SK-N-SH treated with all-trans-retinoic acid at 6 μM for 48 hours (cell line): ENCODE measurements around the gene SEMA7A.

Source experiments
- ARNTL ChIP-seq: fragments of 450-650 bp; formaldehyde crosslinking; IDR thresholded peaks from 2 replicates; pipeline ENCODE4 v1.5.0; 2020; ENCODE audit warnings: low read depth, mild to moderate bottlenecking, moderate library complexity, borderline replicate concordance
- CREB5 ChIP-seq: fragments of 250-450 bp; sonication (Bioruptor Pico); IDR thresholded peaks from 2 replicates; pipeline ENCODE4 v1.5.1; 2020; ENCODE audit warnings: low read depth, mild to moderate bottlenecking, moderate library complexity
- CSRNP3 ChIP-seq: fragments of 250-450 bp; sonication (Bioruptor Pico); IDR thresholded peaks from 2 replicates; pipeline ENCODE4 v1.5.1; 2021; ENCODE audit warnings: mild to moderate bottlenecking, moderate library complexity
- PATZ1 ChIP-seq: fragments of 250-450 bp; sonication (Bioruptor Pico); IDR thresholded peaks from 2 replicates; pipeline ENCODE4 v1.8.0; 2020; ENCODE audit warnings: mild to moderate bottlenecking, moderate library complexity, borderline replicate concordance
- POU6F1 ChIP-seq: fragments of 250-450 bp; sonication (Bioruptor Pico); IDR thresholded peaks from 2 replicates; pipeline ENCODE4 v1.8.0; 2021; ENCODE audit warnings: low read depth, mild to moderate bottlenecking, moderate library complexity, borderline replicate concordance
- RARB ChIP-seq: fragments of 250-450 bp; sonication (Bioruptor Pico); IDR thresholded peaks from 2 replicates; pipeline ENCODE4 v1.8.0; 2021; ENCODE audit warnings: mild to moderate bottlenecking, moderate library complexity
- TSHZ2 ChIP-seq: fragments of 250-450 bp; sonication (Bioruptor Pico); IDR thresholded peaks from 2 replicates; pipeline ENCODE4 v1.5.0; 2020; ENCODE audit warnings: mild to moderate bottlenecking, moderate library complexity
- ZFP3 ChIP-seq: fragments of 250-450 bp; sonication (Bioruptor Pico); IDR thresholded peaks from 2 replicates; pipeline ENCODE4 v1.5.0; 2020; ENCODE audit warnings: mild to moderate bottlenecking, moderate library complexity
- ZFP30 ChIP-seq: fragments of 450-650 bp; formaldehyde crosslinking; IDR thresholded peaks from 2 replicates; pipeline ENCODE4 v1.5.0; 2022; ENCODE audit warnings: mild to moderate bottlenecking, moderate library complexity
- ZNF8 ChIP-seq: fragments of 450-650 bp; formaldehyde crosslinking; IDR thresholded peaks from 2 replicates; pipeline ENCODE4 v1.5.0; 2020; ENCODE audit warnings: mild to moderate bottlenecking, moderate library complexity

- TF ChIP-seq CSRNP3 (CRISPR knock-in tag): no peak
- TF ChIP-seq ZFP3 (CRISPR knock-in tag): no peak
- no peak for TF ChIP-seq RARB (CRISPR knock-in tag)
- no peak for TF ChIP-seq ZFP30 (CRISPR knock-in tag)
- TF ChIP-seq TSHZ2 (CRISPR knock-in tag): no peak
- no peak for TF ChIP-seq CREB5 (CRISPR knock-in tag)
- TF ChIP-seq PATZ1 (CRISPR knock-in tag): no peak
- no peak for TF ChIP-seq ZNF8 (CRISPR knock-in tag)
- TF ChIP-seq POU6F1 (CRISPR knock-in tag): no peak
- no peak for TF ChIP-seq ARNTL (CRISPR knock-in tag)
These were observed 22.1 kb downstream of the SEMA7A start for GRCh38 chr15:74411686-74412085.
